Stimulated activated CD8-positive, alpha-beta memory T cell treated with anti-CD3 and anti-CD28 coated beads, Interleukin-12 subunit alpha, Interleukin-12 subunit beta, amount 100 ng/mL, for 4 hours (primary cell): ENCODE results near the gene MT1X.

Experiments used
- DNase-seq: peaks from one replicate; pipeline ENCODE4 v3.0.0-alpha.2; 2020; ENCODE audit warnings: low read depth

MT1X gene

DNA sequence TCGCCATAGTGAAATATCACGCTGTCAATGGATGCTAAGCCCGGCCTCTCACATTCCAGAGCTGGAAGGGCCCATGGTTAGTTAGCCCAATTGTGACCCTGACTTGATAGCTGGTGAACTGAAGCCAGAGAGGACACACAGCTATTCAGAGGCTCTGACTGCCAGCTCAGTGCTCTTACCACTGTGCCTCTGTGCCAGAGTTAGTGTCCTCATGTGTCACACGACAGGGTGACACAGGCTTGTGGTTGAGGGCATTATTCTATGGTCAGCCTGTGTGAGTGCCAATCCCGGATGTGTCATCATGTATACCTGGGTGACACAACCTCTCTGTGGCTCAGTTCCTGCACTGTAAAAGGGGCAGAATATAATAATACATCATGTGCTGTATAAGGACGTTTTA, 2.5 kb upstream of the MT1X start:
- no peak for DNase-seq

DNA sequence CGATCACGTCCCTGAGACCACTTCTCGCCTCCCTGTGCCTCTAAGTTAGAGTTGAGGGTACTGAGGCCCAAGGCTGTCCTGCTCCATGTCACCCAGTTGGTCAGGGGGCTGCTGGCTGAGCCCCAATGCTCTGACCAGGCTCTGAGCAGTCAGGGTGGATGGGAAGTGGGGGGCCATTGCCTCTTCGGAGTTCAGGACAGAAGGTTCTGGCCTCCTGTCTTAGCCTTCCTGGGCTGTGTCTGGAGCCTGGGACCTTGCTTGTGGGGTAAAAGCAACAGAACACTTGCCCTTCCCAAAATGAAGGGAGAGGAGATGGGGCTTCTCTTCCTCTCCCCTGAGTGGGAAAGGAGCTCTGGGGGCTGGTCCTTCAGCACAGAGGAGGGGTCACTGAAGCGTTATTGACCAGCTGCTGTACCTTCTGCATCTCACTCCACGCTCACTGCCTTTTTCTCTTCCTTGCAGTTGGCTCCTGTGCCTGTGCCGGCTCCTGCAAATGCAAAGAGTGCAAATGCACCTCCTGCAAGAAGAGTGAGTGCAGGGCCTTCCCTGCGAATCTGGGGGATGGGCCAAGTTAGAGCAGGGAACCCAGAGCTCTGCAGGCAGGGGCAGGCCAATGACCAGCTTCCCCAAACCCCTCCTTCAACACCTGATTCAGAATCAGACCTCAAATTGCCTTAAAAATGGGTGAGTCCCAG, 580 bp downstream of the MT1X start:
- no peak for DNase-seq

DNA sequence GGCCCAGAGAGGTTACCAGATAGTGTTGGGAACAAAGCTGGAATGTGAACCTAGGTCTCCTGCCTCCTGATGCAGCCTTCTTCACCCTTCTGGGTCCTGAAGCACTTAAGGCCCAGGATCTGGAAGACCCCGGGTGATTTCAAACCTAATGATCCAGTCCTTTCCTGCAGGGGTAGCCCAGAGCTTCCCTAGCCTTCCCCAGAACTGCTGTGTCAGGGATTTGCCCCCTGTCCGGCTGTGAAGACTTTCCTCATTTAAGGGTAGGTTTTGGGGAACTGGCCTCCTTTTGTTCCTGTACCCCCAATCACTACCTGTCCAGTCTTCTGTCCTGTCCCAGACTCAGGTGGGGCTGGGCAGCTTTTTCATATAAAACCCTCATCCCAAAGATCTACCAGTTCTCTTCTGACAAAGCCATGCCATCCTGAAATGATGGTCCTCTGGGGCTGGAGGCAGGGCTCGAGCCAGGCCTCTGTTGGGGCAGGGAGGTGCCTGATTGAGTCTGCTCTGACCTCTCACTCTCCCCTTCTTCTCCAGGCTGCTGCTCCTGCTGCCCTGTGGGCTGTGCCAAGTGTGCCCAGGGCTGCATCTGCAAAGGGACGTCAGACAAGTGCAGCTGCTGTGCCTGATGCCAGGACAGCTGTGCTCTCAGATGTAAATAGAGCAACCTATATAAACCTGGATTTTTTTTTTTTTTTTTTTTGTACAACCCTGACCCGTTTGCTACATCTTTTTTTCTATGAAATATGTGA, 1.3 kb downstream of the MT1X start:
- no peak for DNase-seq

DNA sequence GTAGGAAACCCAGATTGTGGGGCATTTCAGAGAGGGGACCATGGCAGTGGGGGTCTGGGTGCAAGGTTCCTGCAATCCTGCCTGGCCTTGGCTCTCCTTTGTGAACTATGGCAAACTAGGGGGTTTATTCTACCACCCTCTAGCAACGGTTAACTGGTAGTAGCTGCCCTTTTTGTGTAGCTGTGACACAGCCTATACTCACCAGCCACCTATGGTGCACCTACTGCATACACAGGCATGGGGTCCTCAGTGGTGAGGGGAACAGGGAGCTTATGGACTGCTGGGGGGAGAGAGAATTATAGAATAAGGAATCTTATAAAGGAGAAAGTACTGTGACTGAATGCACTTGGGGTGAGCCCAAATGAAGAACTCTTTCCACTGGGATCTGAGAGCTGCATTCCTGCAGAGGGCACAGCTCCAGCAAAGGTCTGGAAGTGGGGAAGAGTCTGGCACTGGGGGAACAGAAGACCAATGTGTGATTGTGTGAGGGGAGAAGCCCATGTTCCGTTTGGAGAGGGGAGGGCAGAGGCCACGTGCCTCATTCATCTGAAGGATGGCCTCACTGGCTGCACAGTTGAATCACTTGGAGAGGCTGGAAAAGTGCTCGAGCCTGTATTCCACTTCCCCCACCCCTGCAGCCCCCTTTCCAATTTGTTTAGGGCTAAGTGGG, 2.1 kb downstream of the MT1X start:
- DNase-seq: no peak

DNA sequence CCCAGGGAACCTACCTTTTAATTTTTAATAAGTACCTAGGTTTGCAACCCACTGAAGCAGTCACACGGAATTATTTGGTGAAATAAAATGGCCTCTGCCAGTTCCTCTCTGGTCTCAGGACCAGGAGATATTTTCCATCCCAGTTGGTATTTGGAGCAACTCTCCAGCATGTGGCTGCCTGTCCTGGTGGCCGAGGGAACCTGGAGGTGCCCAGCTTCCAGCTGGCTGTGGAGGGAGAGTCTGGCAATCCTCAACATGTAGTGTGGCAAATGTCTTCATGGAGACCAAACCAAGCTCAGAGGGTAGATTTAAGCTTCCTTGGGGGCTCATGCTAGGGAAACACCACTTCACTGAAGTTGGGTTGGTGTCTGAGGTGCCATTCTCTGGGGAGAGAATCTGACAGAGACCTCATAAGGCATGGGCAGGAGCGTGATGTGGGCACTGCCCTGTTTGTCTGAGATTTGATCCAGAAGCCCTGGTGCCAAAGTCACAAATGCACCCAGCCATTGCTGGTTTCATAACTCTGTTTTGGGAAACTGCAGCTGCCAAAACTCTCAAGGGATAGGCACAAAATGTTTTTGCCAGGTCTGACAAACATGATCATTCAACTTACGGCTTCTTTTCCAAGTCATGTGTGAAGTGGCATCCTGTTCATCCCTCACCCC, 2.8 kb downstream of the MT1X start:
- no peak for DNase-seq

DNA sequence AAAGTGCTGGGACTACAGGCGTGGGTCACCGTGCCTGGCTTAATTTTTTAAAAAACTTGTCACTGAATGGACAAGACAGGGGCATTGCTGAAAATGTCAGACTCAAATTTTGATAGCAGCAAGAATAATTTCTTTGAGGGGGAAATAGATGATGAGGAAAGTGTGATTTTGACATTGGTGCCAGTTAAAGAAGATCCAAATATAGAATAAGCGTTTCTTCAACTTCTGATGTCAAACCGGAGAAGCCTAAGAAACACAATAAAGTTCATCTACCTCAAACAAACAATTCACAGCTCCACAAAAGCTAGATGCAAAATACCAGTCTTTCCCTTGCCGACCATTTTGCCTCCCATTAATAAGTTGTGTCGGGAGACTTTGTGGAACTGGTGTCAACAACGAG, 4.5 kb downstream of the MT1X start:
- no peak for DNase-seq

DNA sequence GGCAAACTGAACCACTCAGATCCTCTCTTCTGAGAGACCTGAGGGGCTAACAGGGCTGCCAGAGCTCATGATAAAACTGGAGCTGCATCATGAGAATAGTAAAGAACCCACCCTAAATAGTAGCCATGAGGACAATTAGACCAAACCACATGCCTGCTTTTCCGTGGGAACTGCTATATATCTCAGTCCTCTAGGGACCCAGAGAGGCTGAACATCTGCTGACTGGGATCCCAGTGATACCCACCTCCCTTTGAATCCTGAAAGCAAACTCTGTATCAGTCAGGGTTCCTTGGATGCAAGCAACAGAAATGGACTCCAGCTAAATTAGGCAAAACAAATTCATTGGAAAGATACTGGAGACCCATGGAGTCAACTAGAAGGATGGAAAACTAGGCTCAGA, 6.5 kb downstream of the MT1X start:
- no peak for DNase-seq

DNA sequence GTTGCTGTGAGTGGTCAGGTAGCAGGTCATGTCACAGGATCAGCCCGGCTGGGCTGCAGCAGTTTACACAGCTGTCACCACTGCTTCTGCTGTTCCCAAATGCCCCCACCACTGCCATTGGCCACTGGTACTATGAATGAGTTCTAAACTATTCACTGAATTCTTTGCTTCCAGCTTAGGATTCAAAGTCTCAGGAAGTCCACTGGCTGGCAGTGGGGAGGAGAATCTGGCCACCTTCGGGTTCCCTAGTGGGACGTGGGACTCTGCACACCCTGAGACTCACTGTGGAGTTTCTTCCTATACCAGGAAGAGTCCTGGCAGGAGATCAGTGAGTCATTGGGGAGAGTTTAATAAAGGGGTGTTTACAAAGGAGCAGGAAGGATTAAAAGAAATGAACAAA, 6.9 kb downstream of the MT1X start:
- no peak for DNase-seq

DNA sequence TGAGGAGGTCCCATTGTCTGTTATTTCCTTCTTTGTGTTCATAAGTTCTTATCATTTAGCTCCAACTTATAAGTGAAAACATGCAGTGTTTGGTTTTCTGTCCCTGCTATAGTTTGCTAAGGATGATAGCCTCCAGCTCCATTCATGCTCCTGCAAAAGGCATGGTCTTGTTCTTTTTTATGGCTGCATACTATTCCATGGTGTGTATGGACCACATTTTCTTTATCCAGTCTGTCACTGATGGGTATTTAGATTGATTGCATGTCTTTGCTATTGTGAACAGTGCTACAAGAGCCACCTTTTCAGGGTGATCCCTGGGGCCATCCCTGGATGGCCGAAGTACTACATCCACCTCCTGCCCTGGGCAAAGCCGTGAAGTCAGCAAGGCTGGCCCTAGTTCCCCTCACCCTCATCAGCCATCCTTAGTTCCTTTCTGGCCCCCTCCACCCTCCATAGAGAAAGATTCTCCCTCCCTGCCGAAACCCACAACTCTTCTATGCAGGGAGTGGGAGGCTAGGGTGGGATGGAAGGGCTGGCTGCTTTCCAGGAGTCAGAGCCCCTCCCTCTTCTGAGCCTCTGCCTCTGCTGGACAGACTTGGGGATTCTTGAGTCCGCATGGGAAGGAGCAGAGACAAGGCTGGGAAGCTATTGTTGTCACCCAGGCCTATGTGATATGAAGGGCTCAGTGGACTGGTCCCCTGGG, 8.3 kb downstream of the MT1X start:
- no peak for DNase-seq

DNA sequence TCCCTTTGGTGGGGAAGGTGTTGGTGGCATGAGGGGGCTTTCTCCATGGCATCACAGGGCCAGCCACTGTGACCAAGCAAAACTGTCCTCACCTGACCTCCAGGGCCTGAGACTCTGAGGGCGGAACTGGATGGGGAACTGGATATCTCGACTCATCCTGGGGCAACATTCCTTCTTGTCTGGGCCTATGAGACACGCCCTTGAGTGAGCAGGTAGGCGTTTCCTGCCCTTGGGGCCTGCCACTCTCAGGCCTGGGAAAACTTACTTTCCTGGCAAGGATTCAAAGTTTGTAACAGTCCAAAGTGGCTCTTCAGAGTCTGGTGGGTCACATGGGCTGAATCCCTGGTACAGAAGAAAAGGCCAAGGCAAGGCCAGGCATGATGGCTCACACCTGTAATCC, 9.6 kb downstream of the MT1X start:
- DNase-seq: no peak

DNA sequence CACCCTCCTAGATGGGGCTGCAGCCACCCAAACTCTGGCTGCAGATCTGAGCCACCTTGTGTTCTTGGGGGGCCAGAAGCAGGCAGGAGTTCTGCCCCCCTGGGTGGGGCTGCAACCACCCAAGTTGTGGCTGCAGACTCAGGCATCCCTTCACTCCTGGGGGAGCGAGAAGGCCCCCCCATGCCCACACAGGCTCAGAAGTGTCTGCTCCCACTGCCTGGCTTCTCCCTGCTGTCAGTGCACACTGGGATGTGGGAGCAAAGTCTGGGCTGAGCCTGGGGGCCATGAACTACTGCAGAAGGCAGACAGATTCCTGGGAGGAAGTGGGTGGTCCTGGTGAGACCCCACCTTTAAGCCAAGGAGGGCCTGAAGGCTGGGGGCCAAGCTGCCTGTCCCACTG, 13.0 kb downstream of the MT1X start:
- no peak for DNase-seq

DNA sequence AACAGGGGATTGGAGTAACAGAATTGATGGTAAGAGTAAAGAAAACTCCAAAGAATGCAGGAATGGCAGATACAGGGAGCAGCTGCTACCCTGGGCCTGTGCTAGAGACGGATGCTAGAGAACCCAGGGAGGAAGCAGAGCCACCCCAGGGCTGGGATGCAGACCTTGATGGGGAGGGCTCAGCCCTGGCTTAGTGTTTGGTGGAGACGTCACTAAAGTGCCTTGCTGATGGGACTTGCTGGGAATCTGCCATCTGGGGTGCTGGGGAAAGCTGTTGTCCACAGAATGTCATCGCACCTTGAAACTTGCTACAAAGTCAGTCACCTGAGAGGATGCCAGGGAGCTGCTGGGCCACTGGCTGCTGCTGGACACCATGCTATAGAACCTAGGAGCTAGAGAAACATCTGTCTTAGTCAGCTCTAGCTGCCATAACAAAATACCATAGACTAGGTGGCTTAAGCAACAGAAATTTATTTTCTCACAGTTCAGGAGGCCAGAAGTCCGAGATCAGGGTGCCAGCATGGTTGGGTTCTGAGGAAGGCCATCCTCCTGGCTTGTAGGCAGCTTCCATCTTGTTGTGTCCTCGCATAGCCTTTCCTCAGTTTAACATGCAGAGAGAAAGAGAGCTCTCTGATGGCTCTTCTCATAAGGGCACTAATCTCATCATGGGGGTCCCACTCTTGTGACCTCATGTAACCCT, 15.3 kb downstream of the MT1X start:
- DNase-seq: no peak

DNA sequence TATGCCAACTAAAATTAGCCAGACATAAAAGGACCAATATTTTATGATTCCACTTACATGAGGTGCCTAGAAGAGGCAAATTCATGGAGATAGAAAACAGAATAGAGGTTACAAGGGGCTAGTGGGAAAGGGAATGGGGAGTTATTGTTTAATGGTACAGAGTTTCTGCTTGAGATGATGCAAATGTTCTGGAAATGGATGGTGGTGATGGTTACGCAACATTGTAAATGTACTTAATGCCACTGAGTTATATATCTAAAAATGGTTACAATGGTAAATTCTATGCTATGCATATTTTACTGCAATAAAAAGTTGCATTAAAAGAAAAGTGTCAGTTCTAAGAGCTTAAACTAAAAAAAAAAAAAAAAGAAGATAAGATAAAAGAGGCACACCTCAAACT, 17.9 kb downstream of the MT1X start:
- no peak for DNase-seq

DNA sequence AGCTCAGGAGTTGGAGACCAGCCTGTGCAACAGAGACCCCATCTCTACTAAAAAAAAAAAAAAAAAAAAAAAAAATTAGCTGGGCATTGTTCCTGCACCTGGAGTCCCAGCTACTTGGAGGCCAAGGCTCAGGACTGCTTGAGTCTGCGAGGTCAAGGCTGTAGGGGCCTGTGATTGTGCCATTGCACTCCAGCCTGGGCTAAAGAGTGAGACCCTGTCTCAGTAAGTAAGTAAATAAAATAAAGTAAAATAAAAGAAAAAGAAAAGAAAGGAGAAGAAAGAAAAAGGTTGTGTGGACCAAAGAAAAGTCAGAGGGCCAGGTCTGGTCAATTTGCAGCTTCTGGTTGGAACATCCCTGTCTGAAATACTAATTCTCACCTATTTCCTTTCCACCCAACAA, 18.4 kb downstream of the MT1X start:
- no peak for DNase-seq

DNA sequence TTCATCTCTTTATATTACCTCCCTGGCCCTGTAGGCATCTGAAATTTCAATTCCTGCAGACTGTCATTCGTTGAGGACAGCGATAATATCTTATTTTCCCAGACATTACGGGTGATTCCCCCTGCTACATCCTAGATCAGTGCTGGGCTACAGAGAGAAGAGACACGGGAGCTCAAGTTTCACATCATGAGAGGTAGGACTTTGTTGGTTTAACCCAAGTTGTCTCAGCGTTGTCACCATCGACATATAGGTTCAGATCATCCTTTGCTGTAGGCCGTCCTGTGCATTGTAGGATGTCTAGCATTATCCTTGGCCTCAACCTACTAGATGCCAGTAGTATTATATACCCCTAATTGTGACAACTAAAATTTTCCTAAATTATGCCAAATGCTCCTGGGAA, 19.3 kb downstream of the MT1X start:
- DNase-seq: no peak

DNA sequence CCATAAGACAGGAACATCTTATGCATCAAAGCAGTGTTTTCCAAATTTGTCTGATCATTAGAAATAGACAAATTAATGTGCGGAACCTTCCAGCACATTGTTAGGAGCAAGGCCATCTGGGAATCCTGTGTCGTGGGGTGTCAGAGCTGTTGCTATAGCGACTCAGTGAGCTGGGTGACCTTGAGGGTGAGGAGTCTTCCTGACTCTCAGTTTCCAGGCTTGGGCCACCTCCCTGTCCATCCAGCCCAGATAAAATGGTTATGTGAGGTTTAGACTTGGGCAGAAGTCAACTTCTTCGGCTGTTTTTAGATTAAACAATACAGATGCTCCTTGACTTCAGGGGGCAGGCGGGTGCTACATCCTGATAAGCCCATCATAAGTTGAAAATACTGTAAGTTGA, 20.6 kb downstream of the MT1X start:
- no peak for DNase-seq

DNA sequence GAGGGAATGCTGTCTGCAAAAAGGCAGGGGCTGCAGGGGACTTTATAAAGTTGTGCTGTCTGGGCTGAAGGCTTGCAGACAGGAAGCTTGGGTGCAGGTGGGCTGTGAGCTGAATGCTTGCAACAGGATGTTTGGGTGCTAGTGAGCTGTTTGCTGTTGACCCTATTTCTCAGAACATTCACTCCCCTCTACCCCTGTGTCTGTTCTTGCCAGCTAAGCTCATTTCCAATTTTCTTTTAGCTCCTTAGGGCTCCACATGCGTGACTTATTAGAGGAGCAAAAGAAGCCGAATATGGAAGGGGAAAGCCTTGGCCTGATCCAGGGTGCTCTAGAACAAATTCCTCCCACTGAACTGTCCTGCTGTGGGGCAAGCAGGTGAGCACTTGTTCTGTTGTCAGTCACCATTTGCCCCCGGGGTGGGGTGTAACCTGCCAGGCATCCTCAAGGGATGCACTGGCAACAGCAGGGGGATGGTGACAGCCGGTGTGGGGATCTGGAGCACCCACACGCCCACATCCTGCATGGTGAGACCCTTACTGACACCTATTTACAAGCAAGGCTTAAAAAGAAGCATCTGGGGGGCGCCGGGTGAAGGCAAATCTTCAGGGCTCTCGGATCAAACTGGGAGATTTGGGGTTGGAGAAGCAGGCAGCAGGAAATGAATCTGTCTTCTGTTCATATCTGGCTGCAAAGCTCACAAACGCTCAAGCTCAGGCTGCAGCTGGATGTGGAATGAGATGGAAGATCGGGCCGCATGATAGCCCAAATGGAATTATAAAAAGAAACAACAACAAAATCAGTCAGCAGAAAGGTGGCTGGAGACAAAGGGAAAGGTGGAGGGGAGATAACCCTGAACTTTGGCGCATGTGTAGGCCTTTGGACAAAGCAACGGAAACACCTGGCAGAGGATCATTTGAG, 26.5 kb downstream of the MT1X start:
- DNase-seq: no peak

DNA sequence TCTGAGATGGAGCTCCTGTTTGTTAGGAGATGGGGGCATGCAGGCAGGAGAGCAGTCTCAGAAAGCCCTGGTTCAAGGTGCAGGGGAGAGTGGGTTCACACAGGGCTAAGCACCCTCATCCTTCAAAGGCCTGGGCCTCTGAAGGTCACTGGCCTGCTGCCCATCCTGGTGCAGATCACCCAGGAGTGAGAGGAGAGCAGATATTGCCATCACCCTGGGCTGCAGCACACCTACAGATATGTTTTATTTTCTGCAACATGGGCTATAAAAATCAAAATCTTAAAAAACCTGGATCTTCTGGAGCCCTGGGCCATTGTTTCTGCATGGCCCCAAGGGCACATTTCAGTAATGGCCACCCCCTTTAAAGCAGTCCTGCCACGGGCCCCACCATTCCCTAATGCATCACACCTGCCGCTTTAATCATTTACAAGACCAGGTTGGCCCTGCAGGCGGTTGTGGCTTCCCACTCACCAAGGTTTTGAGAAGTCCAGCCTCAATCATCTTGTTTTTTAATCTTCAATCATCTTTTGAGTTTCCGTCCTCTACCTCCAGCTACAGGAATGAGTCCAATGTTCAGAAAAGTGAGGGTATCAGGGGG, 27.3 kb downstream of the MT1X start:
- DNase-seq: no peak

DNA sequence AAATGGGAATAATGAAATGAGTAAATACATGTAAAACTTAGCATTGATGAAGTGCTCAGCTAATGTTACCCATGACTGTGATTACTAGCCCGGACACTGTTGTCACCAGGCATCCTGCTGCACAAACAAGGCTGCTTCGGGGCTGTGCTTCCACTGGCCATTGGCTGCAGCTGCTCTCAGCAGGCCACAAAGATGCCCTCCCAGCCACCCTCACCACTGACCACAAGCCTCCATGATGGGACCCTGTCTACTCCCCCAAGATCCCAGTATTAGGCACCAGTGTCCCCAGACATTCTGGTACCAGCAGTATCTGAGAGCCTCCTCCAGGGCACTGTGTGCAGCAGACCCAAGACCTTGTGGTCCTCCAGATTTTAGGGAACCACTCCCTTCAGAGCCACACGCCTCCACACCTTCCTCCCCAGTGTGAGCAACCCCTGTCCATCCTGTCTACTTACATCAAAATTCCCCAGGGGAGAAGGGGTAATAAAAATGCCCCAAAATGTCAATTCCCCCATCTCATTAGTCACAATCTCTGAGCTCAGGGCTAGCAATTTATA, 28.0 kb downstream of the MT1X start:
- no peak for DNase-seq

DNA sequence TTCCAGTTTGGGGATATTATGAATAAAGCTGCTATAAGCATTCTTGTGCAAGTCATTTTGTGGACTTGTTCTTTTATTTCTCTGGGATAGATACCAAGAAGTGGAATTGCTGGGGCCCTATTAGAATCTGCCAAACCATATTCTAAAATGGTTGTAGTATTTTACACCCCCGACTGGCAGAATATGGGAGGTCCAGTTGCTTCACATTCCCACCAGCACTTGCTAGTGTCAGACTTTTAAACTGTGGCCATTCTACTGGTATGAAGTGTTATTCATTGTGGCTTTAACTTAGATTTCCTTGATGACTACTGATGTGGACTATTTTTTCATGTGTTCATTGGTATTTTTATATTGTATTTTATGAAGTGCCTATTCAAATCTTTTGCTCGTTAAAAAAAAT, 29.6 kb downstream of the MT1X start:
- DNase-seq: no peak
